ENCODE data around the gene OSBPL10.
"Not testable (repeated sequence)": the region's sequence is repeated elsewhere in the genome, so short reads cannot be mapped to it uniquely, and the experiment has no call there.

OSBPL10 gene

DNA sequence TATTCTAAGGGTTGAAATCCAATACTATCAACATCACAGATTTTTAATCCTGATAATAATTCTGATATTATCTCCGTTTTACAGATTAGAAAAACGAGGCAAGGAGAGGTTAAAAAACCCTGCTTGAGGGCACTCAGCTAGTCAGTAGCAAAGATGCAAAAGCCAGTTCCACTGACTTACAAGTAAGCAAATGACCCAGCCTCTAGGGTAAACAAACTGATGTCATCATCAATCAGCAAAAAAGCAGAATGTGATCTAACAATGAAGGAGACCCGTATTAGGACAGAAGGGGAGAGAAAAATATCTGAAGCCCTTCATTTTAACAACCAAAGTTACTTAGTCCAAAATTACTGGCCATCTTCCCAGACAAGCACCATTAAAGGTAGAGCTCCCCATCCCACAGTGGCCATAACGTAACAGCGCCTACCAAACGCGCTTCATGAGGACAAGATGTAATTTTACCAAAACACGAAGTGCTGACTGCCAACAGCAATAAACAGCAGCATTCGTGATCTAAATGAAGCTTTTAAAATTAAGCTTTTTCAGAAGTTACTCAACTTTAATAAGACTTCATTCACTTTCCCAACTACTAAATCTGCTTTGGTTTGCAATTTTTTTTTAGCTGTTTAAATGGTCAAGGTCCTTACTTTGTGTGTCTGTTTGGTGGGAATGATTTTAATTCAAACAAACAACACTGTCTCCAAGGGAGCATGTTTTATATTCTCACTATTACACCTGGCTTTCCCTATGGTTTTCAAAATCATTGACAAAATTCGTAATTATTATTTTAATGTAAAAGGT, 176.6 kb downstream of the OSBPL10 start:
- no peak for DNase-seq

DNA sequence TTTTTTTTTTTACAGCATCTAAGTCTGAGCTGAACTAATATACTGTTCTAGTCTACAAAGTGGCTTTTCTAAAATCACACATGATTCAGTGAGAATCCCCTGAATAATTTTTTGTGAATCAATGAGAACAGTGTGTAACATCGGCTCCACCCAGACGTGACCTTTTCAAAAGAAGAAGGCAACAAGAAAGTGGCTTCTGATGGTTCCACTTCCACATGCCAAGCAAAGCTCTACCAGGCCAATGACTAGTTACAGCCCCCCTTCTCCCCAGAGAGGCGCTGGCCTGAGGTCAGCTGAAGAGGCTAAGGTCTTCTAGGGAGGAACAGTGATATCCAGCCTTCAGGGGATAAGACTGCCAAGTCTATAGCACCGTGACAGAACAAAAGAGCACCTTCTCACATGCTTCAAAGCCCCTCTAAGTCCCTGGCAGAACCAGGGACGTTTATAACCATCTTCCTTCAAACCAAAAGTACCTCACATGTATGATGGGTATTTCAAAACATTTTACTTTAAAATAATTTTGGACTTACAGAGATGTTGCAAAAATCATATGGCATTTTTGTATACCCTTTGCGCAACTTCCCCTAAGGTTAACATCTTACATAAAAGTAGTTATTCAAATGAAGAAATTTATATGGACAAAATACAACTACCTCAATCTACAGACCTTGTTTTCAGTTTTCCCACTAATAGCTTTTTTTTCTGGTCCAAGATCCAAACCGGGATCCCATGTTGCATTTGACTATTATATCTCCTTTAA, 177.9 kb downstream of the OSBPL10 start:
- no peak for DNase-seq

DNA sequence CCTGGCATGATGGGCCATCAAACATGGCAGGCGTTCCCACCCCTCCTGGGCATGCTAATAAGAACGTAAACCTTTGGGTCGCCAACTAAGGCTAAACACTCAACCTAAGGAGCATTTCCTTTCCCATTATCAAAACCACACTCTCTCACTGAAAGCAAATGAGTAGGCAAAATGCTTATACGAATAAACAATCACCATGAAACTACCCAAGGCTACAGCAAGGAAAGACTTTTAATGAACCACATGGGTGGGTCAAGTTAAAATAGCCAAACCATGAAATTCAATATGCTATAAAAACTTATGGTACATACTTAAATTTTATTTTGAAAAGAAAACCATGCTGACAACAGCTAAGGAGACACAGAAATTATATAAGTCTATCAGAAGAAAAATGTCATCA, 180.6 kb downstream of the OSBPL10 start:
- DNase-seq: no peak

DNA sequence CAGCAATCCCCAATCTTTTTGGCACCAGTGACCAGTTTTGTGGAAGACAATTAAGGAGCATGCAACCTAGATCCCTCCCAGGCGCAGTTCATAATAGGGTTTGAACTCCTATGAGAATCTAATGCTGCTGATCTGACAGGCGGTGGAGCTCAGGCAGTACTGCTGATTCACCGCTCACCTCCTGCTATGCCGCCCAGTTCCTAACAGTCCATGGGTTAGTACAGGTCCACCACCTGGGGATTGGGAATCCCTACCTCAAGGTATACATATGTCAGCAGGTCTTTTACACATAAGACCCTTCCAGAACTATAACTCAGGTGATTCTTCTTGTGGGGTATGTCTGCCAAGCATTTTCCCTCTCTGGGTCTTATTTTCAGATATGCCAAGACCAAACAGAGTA, 182.2 kb downstream of the OSBPL10 start:
- no peak for DNase-seq

DNA sequence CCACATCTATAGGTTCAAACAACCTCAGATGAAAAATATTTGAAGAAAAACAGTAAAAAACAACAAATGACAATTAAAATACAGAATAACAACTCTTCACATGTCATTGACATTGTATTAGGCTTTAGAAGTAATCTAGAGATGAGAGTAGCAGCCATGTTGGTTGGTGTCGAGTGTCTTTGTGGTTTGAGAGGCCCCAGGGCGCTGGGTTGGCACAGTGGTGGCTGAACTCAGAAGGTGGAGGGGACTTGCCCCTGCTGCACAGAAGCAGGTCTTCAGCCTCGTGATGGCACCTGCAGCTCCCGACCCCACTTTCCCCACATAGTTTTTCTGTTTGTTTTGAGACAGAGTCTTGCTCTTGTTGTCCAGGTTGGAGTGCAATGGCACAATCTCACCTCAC, 187.2 kb downstream of the OSBPL10 start:
- DNase-seq: no peak

DNA sequence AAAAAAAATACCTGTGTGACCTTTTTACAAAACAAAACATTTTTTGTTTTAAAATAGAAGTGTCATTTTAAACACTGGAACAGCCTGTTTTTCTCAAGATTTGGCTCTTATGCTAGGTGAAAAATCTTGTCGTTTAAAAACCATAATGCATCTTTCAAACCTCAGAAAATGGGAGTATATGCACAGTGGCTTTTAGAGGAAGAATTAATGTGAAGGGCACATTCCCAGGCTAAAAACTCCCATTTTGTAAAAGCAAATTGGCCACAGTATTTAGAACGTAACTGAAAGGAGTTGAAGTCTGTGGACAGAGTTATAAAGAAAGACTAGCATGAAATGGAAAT, 190.0 kb downstream of the OSBPL10 start:
- no peak for DNase-seq

DNA sequence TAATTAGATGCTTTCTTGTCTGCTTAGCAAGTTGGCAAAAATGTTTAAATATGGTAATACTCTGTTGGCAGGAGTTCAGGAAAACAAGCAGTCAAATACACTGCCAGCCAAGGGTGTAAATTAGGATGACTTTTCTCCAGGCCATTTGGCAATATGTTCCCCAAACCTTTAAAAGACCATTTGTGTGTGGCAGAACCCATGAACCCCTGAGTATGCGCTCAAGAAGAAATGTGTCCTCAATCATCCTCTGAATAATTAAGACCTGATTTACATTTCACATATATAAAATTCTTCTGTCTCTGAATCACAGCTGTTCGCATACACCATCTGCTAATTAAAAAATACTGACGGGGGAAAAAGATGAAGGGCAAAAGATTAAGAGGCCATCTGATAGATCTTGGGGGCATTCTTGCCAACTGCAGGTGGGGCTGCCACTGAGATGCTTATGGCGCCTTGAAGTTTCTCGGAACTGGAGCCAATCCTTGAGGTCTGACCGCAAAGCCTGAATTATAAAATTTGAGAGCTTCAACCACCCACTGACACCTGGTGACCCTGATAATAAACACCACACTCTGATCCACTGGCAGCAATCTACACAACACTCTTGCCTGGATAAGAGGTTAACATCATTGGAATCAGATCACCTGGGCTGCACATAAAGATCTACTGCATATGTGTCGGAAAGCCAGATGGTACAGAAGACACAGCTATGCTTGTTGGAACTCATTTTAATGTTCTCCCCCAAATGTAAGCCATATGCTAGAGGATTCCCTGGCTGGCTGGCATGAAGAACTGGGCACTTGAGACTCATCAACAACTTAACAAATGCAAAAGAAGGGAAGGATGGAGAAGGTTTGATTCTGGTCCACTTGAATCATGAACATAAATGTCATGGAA, 190.6 kb downstream of the OSBPL10 start:
- DNase-seq: no peak

DNA sequence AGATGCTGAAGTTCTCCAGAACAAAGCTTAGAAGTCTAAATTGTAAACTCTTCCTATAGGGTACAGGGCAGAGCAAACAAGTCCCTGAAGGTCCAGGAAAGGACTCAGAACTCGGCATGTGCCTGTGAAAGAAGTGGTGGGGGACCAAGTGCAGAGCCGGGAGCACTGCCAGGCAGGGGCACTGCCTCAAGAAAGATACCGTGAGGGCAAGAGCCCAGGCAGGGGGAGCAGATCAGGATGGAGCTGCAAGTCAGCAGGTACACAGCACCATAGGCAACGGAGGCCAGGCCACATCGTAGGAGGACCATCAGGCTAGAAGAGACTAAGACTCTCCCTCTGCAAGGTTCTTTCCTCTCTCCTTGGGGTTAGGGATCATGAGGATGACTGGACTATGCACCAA, 191.6 kb downstream of the OSBPL10 start:
- DNase-seq: no peak

DNA sequence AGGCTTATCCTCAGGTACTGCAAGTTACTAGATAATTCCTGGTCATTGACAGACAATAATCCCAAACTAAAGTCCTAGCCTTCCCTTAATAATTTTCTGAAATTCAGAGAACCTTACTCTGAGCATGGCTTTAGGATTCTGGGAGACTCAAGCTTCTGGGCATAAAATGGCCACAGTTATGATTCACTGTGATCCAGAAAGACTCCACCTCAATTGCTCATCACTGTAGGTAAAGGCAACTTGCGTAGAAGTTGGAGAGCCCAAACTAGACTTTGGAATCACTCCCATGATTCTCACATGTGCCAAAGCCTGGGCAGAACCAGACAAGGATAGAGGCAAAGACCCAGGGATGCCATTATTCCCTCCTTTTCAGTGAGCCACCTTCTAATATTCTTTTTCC, 195.3 kb downstream of the OSBPL10 start:
- DNase-seq: no peak

DNA sequence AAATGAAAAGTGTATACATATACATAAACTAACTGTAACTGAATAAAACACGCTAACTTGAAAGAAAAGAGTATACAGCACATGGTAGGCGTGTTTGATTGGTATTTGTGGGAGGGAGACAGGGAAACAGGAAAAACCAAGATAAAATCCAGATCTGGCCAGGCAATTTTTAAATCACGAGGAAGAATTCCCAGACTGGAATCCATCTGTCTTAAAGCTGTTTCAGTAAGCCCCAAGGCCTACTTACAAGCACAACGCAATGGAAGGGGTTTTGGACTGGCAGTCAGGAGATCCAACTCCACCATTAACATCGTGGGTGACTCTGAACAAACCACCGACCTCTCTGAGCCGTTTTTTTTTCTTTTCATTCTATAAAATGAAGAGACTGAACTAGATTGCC, 195.8 kb downstream of the OSBPL10 start:
- no peak for DNase-seq

DNA sequence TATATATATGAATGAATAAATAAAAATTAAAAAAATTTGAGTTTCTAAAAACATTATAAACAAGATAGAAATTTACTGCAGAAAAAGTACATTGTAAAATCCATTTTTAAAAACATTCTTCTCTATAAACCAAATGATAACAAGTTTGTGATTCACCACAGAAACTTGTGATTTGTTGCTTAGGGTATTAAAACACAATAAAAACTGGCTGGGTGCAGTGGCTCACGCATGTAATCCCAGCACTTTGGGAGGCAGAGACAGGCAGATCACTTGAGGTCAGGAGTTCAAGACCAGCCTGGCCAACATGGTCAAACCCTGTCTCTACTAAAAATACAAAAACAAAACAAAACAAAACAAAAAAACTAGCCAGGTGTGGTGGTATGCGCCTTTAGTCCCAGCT, 197.2 kb downstream of the OSBPL10 start:
- DNase-seq: peak; percentile 29

DNA sequence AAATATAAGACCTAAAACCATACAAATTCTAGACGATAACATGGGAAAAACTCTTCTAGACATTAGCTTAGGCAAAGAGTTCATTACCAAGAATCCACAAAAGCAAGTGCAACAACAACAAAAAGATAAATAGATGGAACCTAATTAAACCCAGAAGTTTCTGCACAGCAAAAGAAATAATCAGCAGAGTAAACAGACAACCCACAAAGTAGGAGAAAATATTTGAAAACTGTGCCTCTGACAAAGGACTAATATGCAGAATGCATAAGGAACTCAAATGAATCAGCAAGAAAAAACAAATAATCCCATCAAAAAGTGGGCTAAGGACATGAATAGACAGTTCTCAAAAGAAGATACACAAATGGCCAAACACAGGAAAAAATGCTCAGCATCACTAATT, 198.8 kb downstream of the OSBPL10 start:
- DNase-seq: not testable (repeated sequence)

DNA sequence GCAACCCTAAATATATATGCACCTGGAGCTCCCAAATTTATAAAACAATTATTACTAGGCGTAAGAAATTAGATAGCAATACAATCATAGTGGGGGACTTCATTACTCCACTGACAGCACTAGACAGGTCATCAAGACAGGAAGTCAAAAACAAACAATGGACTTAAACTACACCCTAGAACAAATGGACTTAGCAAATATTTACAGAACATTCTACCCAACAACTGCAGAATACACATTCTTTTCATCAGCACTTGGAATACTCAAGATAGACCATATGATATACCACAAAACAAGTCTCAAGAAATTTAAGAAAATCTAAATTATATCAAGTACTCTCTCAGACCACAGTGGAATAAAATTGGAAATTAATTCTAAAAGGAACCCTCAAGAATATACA, 201.5 kb downstream of the OSBPL10 start:
- DNase-seq: no peak

DNA sequence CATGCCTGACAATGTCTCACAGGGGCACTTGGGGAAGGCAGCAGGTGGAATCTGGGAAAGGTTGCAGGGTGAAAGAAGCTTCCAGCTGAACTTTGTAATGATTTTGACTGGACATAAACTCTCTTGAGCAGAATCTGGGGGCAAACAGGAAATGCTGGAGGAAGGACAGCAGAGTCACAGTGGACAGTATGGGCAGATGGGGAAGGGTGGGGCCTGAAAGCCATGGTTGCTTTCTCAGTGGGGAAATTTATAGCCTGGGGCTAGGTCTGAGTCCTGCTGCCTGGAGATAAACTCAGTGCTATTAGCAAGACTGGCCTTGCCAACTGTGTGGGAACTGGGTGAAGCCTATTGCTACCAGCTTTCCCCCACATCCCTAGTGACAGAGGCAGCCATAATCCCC, 203.2 kb downstream of the OSBPL10 start:
- DNase-seq: no peak

DNA sequence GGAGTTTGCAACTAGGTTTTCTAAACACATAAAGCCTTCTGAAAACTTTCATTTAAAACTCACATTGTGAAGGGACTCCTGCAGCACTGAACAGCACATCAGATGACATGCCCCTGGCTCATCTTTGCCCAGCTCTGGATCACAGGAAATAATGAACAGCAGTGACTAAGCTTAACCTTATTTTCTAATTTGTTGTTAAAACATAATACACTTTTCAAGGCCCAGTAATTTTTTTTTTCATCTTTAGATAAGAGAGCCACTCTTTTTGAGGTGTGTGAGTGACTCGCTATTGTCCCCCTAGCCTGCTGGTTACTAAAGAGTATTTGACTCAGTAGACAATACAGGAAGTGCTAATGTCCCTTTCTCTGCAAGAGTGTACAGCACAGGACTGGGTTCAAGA, 204.0 kb downstream of the OSBPL10 start:
- no peak for DNase-seq

DNA sequence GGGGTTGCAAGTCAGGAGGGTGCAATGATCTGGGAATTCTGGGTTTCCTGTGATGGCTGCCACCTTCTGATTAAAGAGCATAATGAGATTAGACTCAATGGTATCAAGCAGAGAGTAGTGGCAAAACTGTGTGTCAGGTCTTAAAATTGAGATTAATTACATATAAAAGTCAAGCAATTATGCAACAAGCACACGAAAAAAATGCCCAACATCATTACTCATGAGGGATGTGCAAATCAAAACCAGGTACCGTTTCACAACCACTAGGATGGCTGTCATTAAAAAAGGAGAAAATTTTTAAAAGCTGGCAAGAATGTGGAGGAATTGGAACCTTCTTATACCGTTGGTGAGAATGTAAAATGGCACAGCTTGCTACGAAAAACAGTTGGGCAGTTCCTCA, 205.0 kb downstream of the OSBPL10 start:
- peak; percentile 50 for DNase-seq

DNA sequence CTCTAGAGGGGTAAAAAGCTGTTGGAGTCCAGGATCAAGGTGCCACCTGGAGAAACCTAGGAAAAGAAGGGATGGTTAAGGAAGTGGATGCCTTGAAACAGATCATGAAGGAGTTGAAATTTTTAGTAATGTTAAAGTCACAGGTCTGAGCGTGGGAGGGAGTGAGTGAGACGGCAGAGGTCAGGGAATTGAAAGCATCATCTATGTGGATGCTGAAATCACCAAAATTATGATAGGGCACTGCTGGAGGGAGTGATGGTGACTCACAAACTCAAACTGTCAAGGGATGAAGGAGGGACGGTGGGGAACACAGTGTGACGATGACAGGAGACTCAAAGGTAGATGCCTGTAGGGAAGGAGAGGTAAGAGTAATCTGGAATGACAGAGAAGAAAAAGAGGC, 205.7 kb downstream of the OSBPL10 start:
- no peak for DNase-seq

DNA sequence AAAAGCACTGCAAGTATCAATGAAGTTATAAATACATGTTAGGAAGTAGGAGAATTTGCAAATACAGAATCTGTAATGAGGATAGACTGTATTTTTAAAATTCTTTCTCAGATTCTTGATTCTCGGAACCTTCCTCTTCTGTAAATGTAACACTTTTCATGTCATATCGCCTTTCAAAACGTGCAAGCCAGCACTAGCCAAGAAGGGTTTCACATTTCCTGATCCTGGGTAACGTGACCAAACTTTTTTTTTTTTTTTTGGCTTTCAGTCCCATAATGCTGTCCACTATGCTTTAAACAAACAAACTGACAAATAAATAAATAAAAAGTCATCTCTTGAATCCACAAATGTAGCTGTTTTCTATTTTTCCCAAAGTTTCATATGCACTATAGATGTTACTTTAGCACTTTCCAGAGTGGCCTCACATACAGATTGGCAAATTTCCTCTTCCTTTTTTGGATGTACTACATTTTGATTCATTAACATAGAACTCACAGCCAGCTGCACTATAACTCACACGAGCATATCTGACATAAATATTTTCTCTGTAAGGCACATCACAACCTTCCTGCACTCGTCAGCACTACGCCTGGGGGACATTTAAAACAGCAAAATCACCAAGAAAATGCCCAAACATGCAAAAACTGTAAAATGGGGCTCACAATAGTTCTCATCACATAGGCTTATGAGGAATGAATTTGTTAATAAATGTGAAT, 208.1 kb downstream of the OSBPL10 start:
- DNase-seq: no peak

DNA sequence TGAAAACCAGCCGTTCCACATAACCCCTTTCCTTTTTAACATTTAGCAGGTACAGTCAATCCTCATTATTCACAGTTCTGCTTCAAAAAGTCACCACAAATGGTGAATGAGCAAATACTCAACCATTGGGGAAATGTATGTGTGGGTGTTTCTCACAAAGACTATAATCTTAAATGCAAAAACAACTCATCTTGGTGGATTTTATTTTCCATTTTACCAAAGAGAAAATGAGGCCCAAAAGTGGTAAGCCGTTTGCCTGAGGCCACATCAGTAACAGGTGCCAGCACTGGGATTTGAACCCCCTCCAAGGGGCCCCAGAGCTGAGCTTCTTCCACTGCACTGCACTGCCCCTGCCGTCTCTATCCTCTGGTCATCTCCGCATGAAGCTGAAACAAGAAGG, 208.8 kb downstream of the OSBPL10 start:
- no peak for DNase-seq

DNA sequence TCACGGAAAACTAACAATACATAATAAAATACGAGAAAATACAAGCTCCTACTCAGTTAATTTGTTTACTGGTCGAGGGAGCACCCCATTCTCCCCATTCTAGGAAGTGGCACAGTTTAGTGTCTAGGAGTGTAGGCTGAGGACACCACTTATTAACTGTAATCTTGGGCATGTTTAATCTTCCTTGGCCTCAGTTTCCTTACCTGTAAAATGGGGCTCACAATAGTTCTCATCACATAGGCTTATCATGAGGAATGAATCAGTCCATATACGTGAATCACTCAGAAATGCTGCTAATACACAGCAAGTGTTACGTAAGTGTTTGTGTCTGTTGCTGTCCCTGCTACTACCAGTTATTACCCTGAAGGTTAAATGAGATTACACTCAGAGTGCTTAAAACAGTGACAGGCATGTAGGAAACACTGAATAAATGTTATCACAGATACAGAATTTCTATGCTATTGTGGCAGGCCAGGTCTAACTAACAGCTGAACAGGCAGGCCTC, 210.2 kb downstream of the OSBPL10 start:
- DNase-seq: peak; percentile 3

DNA sequence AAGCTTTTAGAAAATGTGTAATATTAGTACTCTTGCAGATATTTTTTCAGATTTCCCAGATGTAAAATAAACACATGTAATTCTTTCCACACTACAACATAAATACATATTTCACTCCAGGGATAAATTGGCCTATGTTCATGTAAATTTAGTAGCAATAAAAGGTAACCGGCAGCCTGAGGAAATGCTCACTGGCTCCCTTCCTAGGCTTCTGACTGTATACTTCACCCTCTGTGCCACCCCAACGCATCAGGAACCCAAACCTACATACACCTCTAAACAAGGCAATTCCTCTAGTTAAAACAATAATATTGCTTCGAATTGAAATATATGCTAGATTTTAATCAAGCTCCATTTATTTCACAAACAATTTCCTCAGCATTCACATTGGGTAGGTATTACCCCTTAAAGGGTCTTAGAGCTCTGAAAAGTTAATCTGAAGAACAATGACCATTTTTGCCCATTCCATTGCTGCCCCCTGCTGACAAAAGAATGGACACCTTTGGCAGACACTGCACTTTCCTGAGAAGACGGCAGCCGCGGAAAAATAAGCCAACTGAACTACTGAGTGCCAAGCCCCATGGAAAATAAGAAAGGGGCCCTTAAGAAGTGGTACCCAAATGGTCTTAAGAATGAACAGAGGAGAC, 212.5 kb downstream of the OSBPL10 start:
- DNase-seq: peak; percentile 7

DNA sequence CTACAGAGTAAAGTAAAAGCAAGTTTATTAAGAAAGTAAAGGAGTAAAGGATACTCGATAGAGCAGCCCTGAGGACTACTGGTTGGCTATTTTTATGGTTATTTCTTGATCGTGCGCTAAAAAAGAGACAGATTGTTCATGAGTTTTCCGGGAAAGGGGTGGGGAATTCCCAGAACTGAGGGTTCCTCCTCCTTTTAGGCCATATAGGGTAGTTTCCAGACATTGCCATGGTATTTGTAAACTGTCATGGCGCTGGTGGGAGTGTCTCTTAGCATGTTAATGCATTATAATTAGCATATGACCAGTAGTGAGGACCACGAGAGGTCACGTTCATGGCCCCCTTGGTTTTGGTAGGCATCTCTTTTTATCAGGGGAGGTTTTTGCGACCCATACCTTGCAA, 213.1 kb downstream of the OSBPL10 start:
- no peak for DNase-seq
